IPS-NIHi7 (cell line): ENCODE data around the gene PRKACA.
"Not testable (repeated sequence)": the region's sequence is repeated elsewhere in the genome, so short reads cannot be mapped to it uniquely, and the experiment has no call there.

Experiments used
- DNase-seq: peaks from one replicate; pipeline ENCODE4 v3.0.0; 2012; ENCODE audit warnings: mixed read lengths; ENCODE audit errors: extremely low spot score

PRKACA gene

DNA sequence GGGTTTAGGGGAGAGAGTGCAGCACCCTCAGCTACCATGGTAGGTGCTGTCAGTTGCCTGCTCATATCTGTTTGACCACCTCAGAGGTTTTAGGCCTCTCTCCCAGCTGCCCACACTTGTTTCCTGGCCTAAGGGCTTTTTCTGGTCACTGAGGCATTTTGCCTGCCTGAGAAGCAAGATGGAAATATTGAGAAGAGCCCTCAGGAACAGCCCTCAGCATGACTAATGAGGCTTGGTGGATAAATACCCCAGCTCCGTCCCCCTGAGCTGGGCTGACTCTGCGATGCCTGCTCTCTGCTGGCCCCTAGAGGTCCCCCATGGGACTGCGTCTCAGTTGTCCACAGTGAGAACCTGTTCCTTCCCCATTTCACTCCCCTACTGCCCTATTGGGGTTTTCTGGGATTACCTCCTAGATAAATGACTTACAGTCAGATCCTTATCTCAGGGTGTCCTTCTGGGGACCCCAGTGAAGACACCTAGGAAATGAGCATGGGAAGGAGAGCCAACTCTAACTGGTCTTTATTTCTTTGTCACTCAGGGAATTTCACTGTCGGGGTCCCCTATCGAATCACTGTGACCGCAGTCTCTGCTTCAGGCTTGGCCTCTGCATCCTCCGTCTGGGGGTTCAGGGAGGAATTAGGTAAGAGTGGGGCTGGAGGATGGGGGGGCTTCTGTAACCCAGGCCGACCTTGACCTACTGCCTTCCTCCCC lies 69.0 kb downstream of the PRKACA start:
- DNase-seq: peak; percentile 89

- not testable (repeated sequence) for DNase-seq
These were observed 69.7 kb downstream of the PRKACA start for GRCh38 chr19:14047866-14048265.

- DNase-seq: peak; percentile 85
These were observed 74.6 kb downstream of the PRKACA start for GRCh38 chr19:14042659-14043608.
